CD4-positive, CD25-positive, alpha-beta regulatory T cell (primary cell): Measurements from ENCODE around the gene PIP4K2B. TPM values are rescaled to one million over a fixed set of nuclear protein-coding genes. Genes with fewer than 3 reads are reported as not detected.

Source experiments
- ATAC-seq, 2 donors: fragments of 150-1000 bp; cut with Tn5 transposase; one replicate each; pipeline ENCODE4 v1.10.0; 2021; ENCODE audit warnings: low read depth in 2 of 2, moderate number of reproducible peaks in 2 of 2, moderate library complexity in 1 of 2
- DNase-seq, 3 donors: peaks; one replicate each; pipeline versions ENCODE4 v3.0.0 to v3.0.0-alpha.2; 2012 to 2022; ENCODE audit warnings: mixed read lengths in 1 of 3
- H3K27ac ChIP-seq: one replicate; pipeline ENCODE4 v1.7.0; 2013; ENCODE audit warnings: mild to moderate bottlenecking, low read length; ENCODE audit not compliant: insufficient read depth, poor library complexity, severe bottlenecking
- H3K27me3 ChIP-seq: one replicate; pipeline ENCODE4 v1.7.0; 2013; ENCODE audit warnings: low read length; ENCODE audit not compliant: control insufficient read depth, insufficient read depth
- H3K36me3 ChIP-seq: one replicate; pipeline ENCODE4 v1.7.0; 2013; ENCODE audit warnings: mild to moderate bottlenecking, low read length, moderate library complexity; ENCODE audit not compliant: control insufficient read depth, insufficient read depth
- H3K4me1 ChIP-seq: 2 replicates; pipeline ENCODE4 v1.7.0; 2013; ENCODE audit warnings: mild to moderate bottlenecking, low read length; ENCODE audit not compliant: insufficient read depth, control insufficient read depth, poor library complexity, severe bottlenecking
- H3K4me3 ChIP-seq: one replicate; pipeline ENCODE4 v1.7.0; 2013; ENCODE audit warnings: low read depth, mild to moderate bottlenecking, low read length, moderate library complexity
- H3K9me3 ChIP-seq, 2 experiments: 1 replicate in 1 of 2; 2 replicates in 1 of 2; pipeline ENCODE4 v1.7.0; 2013; ENCODE audit warnings: low read length in 2 of 2, mild to moderate bottlenecking in 1 of 2, moderate library complexity in 1 of 2; ENCODE audit not compliant: control insufficient read depth in 2 of 2
- H3K27ac Mint-ChIP-seq, 3 donors: one replicate each; pipeline ENCODE4 v1.8.0; 2020 to 2022; ENCODE audit warnings: mild to moderate bottlenecking in 3 of 3, mixed read lengths in 3 of 3, moderate library complexity in 2 of 3
- H3K27me3 Mint-ChIP-seq: one replicate; pipeline ENCODE4 v1.8.0; 2022; ENCODE audit warnings: mild to moderate bottlenecking, mixed read lengths
- H3K36me3 Mint-ChIP-seq: one replicate; pipeline ENCODE4 v1.8.0; 2020; ENCODE audit warnings: mixed read lengths
- H3K4me1 Mint-ChIP-seq, 4 donors: one replicate each; pipeline ENCODE4 v1.8.0; 2020 to 2022; ENCODE audit warnings: mixed read lengths in 4 of 4, mild to moderate bottlenecking in 1 of 4
- H3K4me3 Mint-ChIP-seq, 4 donors: one replicate each; pipeline ENCODE4 v1.8.0; 2020 to 2022; ENCODE audit warnings: mild to moderate bottlenecking in 4 of 4, mixed read lengths in 4 of 4, moderate library complexity in 3 of 4
- H3K9me3 Mint-ChIP-seq, 7 donors: one replicate each; pipeline ENCODE4 v1.8.0; 2020 to 2022; ENCODE audit warnings: mixed read lengths in 7 of 7, mild to moderate bottlenecking in 3 of 7, moderate library complexity in 2 of 7
- polyA plus RNA-seq, 4 donors: library from polyadenylated mRNA; unstranded; fragments of 300-500 nt; fragmentation: Illumina TruSeq; gene quantifications; one replicate each; pipeline ENCODE4 v1.2.3, GENCODE V29; 2021
- total RNA-seq: library from RNA; stranded (reverse); gene quantifications from one replicate; pipeline ENCODE4 v1.2.3, GENCODE V29; 2022

Gene PIP4K2B
- total and polyA plus RNA-seq, 5 donors from 2014 or later: 11.6 to 29.5 (median 17.6) TPM

DNA sequence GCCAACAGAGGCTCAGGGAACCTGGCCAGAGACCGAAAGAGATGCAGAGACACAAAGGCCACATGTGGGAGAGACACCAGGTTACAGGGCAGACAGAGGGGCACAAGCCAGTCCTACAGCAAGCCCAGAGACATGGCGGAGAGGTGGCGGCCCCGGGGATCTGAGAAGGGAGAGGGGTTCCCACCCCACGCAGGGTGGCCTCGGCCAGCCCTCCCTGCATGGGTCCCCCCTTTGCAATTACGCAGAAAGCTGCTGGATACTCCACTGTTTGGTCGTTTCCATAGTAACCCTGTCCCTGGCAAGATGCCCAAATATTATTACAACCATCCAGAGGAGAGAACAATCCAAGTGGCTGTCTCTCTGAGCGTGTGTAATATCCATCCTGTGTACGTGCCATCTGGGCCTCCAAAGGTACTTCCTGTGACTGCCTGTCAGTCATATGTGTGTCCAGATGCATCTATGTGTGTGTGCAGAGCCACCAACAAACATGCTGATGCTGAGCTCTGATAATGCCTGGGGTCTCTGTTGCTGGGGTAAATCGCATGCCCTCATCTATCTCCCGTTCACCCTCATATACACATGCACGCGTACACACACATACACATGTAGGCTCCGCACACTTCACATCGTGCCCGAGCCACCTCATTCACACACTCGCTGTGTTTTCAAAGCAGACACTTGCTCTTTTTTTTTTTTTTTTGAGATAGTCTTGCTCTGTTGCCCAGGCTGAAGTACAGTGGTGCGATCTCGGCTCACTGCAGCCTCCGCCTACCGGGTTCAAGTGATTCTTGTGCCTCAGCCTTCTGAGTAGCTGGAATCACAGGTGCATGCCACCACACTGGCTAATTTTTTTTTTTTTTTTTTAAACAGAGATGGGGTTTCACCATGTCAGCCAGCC lies 56.7 kb downstream of the PIP4K2B start:
- peaks cover 8% of the 10 kb centered on the region for H3K36me3 Mint-ChIP-seq
- Histone ChIP-seq H3K4me1 (peaks cover 7% of the 10 kb centered on the region), H3K9me3 (no peaks in the 10 kb centered on the region), H3K27ac (no peak overlapping the region), H3K36me3 (no peaks in the 10 kb centered on the region), H3K4me3 (no peak overlapping the region), H3K27me3 (peaks cover 7% of the 10 kb centered on the region)
- DNase-seq: no peak
- H3K4me3 Mint-ChIP-seq: peak overlapping the region in 1 of 4 donors; percentile 17
- H3K4me1 Mint-ChIP-seq: peaks cover 0 to 12% (median 3%) of the 10 kb centered on the region in 4 donors
- peaks cover 0 to 2% (median 0%) of the 10 kb centered on the region in 7 donors for H3K9me3 Mint-ChIP-seq
- H3K27me3 Mint-ChIP-seq: peaks cover 26% of the 10 kb centered on the region
- H3K27ac Mint-ChIP-seq: no peak overlapping the region
- ATAC-seq: peak in 1 of 2 donors; percentile 18

GRCh38 chr17:38741921-38742410 lies 57.4 kb downstream of the PIP4K2B start:
- Histone ChIP-seq H3K4me1 (peaks cover under 1% of the 10 kb centered on the region), H3K4me3 (no peak overlapping the region), H3K9me3 (no peaks in the 10 kb centered on the region), H3K27me3 (peaks cover 7% of the 10 kb centered on the region), H3K27ac (no peak overlapping the region), H3K36me3 (no peaks in the 10 kb centered on the region)
- no peak overlapping the region for H3K4me3 Mint-ChIP-seq
- peaks cover 24% of the 10 kb centered on the region for H3K27me3 Mint-ChIP-seq
- no peak for ATAC-seq
- DNase-seq: no peak
- H3K9me3 Mint-ChIP-seq: peaks cover 0 to 2% (median 0%) of the 10 kb centered on the region in 7 donors
- no peak overlapping the region for H3K27ac Mint-ChIP-seq
- H3K36me3 Mint-ChIP-seq: peaks cover 8% of the 10 kb centered on the region
- H3K4me1 Mint-ChIP-seq: peaks cover 0 to 11% (median 3%) of the 10 kb centered on the region in 4 donors

DNA sequence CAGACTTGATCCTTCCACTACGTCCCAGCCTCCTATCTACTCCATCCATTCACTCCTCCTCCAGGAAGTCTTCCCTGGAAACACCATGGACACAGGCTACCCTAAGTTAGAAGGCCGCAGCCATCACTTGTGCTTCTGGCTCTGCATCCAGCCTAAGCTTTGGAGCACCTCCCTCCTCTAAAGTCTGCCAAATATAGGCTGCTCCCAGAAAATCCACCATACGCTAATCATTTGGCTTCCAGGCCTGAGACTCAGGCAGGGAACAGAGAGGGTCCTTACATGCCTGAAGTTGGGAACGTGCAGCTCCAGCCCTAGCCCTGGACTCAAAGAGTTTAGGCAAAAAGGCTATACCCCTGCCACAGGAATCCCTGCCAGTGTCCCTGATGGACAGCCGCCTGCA lies 57.9 kb downstream of the PIP4K2B start:
- Mint-ChIP-seq H3K27ac (no peak overlapping the region), H3K36me3 (peaks cover 6% of the 10 kb centered on the region)

GRCh38 chr17:38740806-38741205 lies 58.5 kb downstream of the PIP4K2B start:
- no peak for DNase-seq
- H3K4me3 ChIP-seq: no peak overlapping the region
- H3K27ac ChIP-seq: no peak overlapping the region
- H3K27ac Mint-ChIP-seq: no peak overlapping the region
- H3K4me1 Mint-ChIP-seq: no peaks in the 10 kb centered on the region
- H3K27me3 ChIP-seq: no peaks in the 10 kb centered on the region
- no peaks in the 10 kb centered on the region for H3K9me3 ChIP-seq
- no peak for ATAC-seq
- H3K27me3 Mint-ChIP-seq: peaks cover 13% of the 10 kb centered on the region
- H3K36me3 ChIP-seq: no peaks in the 10 kb centered on the region
- H3K9me3 Mint-ChIP-seq: peaks cover 0 to 2% (median 0%) of the 10 kb centered on the region in 7 donors
- no peaks in the 10 kb centered on the region for H3K4me1 ChIP-seq
- H3K4me3 Mint-ChIP-seq: no peak overlapping the region
- no peaks in the 10 kb centered on the region for H3K36me3 Mint-ChIP-seq

More for the DNA sequence above, 57.9 kb downstream of the PIP4K2B start:
- Mint-ChIP-seq H3K4me3 (no peak overlapping the region), H3K27me3 (peaks cover 19% of the 10 kb centered on the region), H3K4me1 (peaks cover 0 to 6% (median under 1%) of the 10 kb centered on the region in 4 donors), H3K9me3 (peaks cover 0 to 2% (median 0%) of the 10 kb centered on the region in 7 donors)
- Histone ChIP-seq H3K27ac (no peak overlapping the region), H3K9me3 (no peaks in the 10 kb centered on the region), H3K4me1 (no peaks in the 10 kb centered on the region), H3K4me3 (no peak overlapping the region), H3K27me3 (peaks cover 4% of the 10 kb centered on the region), H3K36me3 (no peaks in the 10 kb centered on the region)
- ATAC-seq: no peak
- DNase-seq: no peak

GRCh38 chr17:38740044-38740443 lies 59.3 kb downstream of the PIP4K2B start:
- no peaks in the 10 kb centered on the region for H3K36me3 ChIP-seq
- no peaks in the 10 kb centered on the region for H3K27me3 ChIP-seq
- no peaks in the 10 kb centered on the region for H3K36me3 Mint-ChIP-seq
- peaks cover 0 to 4% (median 0%) of the 10 kb centered on the region in 4 donors for H3K4me1 Mint-ChIP-seq
- H3K4me3 Mint-ChIP-seq: no peak overlapping the region
- H3K4me1 ChIP-seq: peaks cover 4% of the 10 kb centered on the region
- no peak for DNase-seq
- H3K27ac Mint-ChIP-seq: no peak overlapping the region
- H3K27ac ChIP-seq: no peak overlapping the region
- H3K27me3 Mint-ChIP-seq: peaks cover 5% of the 10 kb centered on the region
- H3K9me3 ChIP-seq: no peaks in the 10 kb centered on the region
- H3K9me3 Mint-ChIP-seq: peaks cover 0 to 2% (median 0%) of the 10 kb centered on the region in 7 donors
- no peak overlapping the region for H3K4me3 ChIP-seq
- ATAC-seq: no peak

- Histone ChIP-seq H3K9me3 (no peaks in the 10 kb centered on the region), H3K4me3 (no peak overlapping the region), H3K27me3 (no peaks in the 10 kb centered on the region), H3K4me1 (peaks cover 10% of the 10 kb centered on the region), H3K27ac (no peak overlapping the region), H3K36me3 (no peaks in the 10 kb centered on the region)
- peaks cover 0 to 2% (median 0%) of the 10 kb centered on the region in 7 donors for H3K9me3 Mint-ChIP-seq
- no peaks in the 10 kb centered on the region for H3K27me3 Mint-ChIP-seq
- ATAC-seq: no peak
- peaks cover 0 to 12% (median 5%) of the 10 kb centered on the region in 4 donors for H3K4me1 Mint-ChIP-seq
- H3K27ac Mint-ChIP-seq: no peak overlapping the region
- no peak for DNase-seq
- H3K36me3 Mint-ChIP-seq: no peaks in the 10 kb centered on the region
- H3K4me3 Mint-ChIP-seq: no peak overlapping the region
Measured at GRCh38 chr17:38739305-38739704, 60.1 kb downstream of the PIP4K2B start.

DNA sequence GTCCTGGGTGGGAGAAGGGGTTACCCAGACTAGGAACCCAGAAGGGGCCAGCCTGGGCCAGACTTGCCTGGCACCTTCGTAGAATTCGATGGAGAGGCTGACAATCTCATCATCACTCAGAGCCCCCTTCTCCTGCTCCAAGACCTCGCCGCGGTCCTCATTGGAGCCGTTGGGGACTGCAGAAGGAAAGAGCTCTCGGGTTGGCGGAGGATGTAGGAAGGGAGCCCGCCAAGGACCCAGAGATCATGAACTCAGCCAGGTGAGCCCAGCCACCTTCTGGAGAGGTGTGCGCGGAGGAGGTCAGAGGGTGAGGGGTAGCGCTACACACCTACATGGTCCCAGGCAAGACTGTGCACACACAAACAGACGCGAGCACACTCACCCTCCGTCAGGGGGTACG lies 60.7 kb downstream of the PIP4K2B start:
- H3K27me3 Mint-ChIP-seq: no peaks in the 10 kb centered on the region
- DNase-seq: no peak
- H3K4me3 ChIP-seq: no peak overlapping the region
- no peaks in the 10 kb centered on the region for H3K27me3 ChIP-seq
- peaks cover 0 to under 1% (median 0%) of the 10 kb centered on the region in 7 donors for H3K9me3 Mint-ChIP-seq
- H3K36me3 Mint-ChIP-seq: no peaks in the 10 kb centered on the region
- peaks cover 0 to 18% (median 10%) of the 10 kb centered on the region in 4 donors for H3K4me1 Mint-ChIP-seq
- no peak overlapping the region for H3K4me3 Mint-ChIP-seq
- no peak overlapping the region for H3K27ac Mint-ChIP-seq
- no peak overlapping the region for H3K27ac ChIP-seq
- no peaks in the 10 kb centered on the region for H3K9me3 ChIP-seq
- H3K36me3 ChIP-seq: no peaks in the 10 kb centered on the region
- H3K4me1 ChIP-seq: peaks cover 15% of the 10 kb centered on the region
- ATAC-seq: no peak
